ACHN (cell line): ENCODE data around the gene HMOX2.
A peak's percentile ranks its signal among the peaks of the same experiment; 100 is the strongest.

ENCODE experiments used
- DNase-seq: peaks from one replicate; pipeline ENCODE4 v3.0.0-alpha.2; 2015
- in situ Hi-C: cut with HindIII; loops from 2 replicates; pipeline ENCODE4 v1.10.0; 2017; ENCODE audit warnings: low sequenced_read_pairs, low pct_ligation_motif_present, low pct_unique_long_range_greater_than_20kb

HMOX2 gene

DNA sequence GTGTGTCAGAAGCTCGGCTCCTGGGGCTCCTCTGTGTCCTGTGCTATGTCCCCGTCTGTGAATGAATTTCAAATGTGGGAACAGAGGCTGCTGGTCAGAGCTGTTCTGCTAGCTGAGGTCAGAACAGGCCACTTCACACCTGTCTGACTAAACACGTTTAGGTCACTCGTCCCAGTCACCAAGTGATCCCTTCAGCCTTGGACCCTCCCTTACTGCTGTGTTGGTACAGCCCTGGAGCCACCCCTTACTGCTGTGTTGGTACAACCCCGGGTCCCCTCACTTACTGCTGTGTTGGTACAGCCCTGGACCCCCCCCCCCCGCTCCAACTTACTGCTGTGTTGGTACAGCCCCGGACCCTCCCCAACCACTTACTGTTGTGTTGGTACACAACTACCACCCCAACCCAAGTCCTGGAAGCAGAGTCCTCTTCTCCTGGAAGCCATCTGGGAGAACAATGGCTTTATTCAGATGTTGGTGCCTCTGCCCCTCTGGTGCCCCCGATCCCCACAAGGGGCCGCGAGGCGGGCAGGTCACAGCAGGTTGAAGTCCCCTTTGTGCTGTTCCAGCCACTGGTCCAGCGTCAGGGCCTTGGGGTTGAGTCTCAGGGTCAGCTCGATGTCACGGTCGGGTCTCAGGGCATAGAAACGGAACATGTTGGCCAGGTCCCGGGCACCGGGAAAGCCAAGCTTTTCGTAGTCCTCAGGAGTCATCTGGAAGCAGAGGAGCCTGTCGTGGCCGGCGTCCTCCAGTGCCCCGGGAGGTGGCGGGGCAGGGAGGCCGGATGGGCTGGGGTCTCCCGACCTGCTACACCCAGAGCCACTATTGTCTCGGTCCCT lies 14.7 kb upstream of the HMOX2 start:
- no peak for DNase-seq
- in situ Hi-C loops, result no loop called here

- in situ Hi-C loops, result no loop called here
- no peak for DNase-seq
These were observed 12.6 kb upstream of the HMOX2 start for GRCh38 chr16:4463522-4464163.

- no peak for DNase-seq
- in situ Hi-C loops, result no loop called here
These were observed 10.0 kb upstream of the HMOX2 start for GRCh38 chr16:4465977-4466779.

DNA sequence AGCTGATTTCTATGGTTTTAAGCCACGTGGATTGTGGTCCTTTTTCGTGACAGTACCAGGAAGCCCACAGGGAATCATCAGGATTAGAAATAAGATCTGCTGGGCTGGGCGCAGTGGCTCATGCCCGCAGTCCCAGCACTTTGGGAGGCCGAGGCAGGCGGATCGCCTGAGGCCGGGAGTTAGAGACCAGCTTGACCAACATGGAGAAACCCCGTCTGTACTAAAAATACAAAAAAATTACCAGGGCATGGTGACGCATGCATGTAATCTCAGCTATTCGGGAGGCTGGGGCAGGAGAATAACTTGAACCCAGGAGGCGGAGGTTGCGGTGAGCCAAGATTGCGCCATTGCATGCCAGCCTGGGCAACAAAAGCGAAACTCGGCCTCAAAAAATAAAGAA lies 8.3 kb upstream of the HMOX2 start:
- DNase-seq, result no peak
- in situ Hi-C loops, result no loop called here

DNA sequence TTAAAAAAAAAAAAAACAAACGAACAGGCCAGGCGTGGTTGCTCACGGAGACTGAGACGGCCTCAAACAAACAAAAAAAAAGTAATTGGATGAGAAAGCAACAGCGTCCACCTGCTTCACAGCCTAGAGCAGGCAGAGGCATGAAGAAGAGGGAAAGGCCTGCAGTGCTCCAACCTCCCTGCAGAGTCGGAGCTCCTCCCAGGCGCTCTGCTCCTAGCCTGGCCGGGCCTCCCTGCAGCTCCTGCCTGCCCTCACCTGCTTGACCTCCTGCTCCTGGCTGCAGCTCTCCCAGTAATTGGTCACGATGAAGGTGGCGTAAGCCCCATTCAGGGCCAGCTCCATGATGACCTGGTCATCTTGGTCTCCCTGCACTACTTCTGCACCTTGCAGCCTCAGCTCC lies 7.2 kb upstream of the HMOX2 start:
- DNase-seq, result no peak
- in situ Hi-C loops, result no loop called here

- no peak for DNase-seq
- in situ Hi-C loops, result no loop called here
These were observed 4.3 kb upstream of the HMOX2 start for GRCh38 chr16:4471869-4472268.

DNA sequence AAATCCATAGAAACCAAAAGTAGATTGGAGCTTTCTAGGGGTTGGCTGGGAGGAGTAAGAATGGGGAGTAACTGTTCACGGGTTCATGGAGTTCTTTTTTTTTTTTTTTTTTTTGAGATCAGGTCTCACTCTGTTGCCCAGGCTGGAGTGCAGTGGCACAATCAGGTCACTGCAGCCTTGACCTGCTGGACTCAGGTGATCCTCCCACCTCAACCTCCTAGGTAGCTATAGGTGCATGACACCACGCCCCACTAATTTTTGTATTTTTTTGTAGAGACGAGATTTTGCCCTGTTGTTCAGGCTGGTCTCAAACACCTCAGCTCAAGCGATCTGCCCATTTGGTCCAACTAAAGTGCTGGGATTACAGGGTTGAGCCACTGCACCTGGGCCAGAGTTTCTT lies 3.3 kb upstream of the HMOX2 start:
- in situ Hi-C loops, result no loop called here
- DNase-seq, result no peak

DNA sequence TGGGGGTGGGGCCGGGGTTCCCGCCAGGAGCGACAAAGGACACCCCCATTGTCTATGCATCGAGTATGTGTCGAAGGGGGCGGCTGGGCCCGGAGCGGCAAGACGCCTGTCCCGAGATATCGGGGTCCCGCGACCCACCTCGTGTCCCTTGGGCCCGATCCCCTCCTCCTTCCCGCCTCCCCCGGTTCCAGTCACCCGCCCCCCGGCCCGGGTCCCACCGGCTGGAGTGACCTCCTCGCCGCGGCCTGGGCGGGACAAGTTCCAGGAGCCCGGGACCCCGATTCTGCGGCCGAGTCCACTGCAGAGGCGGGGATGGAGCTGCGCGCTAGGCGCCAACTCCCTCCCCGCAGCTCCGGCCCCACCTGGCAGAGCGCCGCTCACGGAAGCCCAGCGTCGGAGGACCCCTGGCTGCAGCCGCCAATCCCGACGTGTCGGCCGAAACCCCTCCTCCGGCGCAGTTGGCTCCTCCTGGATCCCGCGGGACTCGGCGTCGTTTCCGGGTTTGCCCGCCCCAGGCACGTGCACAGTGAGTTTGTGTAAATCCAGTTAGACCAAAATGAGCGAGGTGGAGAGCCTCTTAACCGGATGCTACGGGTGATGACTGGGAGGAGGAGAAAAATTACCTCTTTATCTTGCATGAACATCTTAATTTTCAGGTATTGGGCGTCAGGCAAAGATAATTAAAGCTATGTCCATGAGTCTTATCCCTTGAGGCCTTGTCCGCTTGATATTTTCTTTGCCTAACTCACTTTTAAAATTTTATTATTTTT lies 1.8 kb upstream of the HMOX2 start, which contains the start of gene NMRAL1:
Gene NMRAL1, minus strand, starts transcription at position 434 of the 770 bp plus-strand sequence. CDS start 493 bp downstream, outside the sequence.
- peak; percentile 96 for DNase-seq
- in situ Hi-C loops, result no loop called here

GRCh38 chr16:4477966-4478365 lies 1.8 kb downstream of the HMOX2 start:
- in situ Hi-C loops, result no loop called here
- peak; percentile 75 for DNase-seq

DNA sequence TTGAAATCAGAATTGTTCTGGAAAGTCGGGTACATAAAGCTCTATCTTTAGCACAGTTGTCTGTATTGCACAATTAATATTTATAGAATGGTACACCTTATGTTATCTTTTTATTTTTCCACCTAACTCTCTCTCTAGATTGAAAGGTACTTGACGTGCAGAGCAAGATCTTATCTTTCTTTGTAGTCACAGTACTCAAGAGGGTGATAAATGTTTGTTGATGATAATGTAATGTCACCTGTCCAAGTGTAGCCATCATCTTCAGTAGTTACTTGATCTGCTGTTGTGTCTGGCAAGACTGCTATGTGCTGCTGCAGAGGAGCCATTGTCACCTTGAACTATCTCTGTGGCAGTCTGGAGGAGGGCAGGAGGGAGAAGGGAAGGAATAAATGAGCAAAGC lies 5.3 kb downstream of the HMOX2 start:
- in situ Hi-C loops, result no loop called here
- no peak for DNase-seq

GRCh38 chr16:4481963-4482362 lies 5.8 kb downstream of the HMOX2 start:
- DNase-seq, result no peak
- in situ Hi-C loops, result no loop called here

GRCh38 chr16:4486126-4486893 lies 10.1 kb downstream of the HMOX2 start:
- DNase-seq, result no peak
- in situ Hi-C loops, result no loop called here

DNA sequence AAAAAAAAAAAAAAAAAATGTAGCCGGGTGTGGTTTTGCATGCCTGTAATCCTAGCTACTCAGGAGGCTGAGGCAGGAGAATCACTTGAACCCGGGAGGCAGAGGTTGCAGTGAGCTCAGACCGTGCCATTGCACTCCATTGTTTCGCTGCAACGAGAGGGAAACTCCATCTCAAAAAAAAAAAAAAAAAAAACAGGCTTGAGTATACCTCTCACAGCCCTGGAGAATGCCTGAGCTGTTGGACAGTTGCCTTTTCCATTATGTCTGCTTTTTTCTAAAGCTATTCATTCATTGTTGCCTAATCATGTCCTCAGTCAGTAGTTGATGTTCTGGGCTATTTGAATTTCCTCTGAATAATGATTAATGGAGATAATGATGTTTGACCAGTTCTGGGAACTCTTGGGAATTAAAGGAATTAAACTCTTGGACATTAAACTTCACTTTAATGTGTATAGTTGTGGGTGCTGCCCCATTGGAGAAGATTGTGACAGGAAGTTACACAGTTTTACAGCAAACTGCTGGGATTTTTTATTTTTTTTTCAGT lies 11.8 kb downstream of the HMOX2 start:
- in situ Hi-C loops, result no loop called here
- DNase-seq, result peak; percentile 72

DNA sequence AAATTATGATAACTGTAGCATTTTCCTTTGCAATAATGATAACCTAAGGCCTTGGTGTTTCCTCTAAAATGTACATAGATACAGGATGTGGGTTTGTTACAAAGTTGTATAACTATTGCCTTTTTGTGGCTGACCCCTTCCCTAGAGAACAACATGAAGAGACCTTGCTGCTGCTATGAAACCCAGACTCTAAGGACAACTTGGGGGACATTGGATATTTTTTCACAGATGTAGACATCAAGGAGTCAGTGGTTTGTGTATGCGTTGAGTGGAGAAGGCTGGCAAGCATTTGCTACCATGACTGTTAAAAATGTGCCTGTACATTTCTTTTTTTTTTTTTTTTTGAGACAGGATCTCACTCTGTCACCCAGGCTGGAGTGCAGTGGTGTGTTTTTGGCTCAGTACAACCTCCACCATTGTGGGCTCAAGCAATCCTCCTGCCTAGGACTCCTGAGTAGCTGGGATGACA lies 12.3 kb downstream of the HMOX2 start:
- DNase-seq, result no peak
- in situ Hi-C loops, result no loop called here

DNA sequence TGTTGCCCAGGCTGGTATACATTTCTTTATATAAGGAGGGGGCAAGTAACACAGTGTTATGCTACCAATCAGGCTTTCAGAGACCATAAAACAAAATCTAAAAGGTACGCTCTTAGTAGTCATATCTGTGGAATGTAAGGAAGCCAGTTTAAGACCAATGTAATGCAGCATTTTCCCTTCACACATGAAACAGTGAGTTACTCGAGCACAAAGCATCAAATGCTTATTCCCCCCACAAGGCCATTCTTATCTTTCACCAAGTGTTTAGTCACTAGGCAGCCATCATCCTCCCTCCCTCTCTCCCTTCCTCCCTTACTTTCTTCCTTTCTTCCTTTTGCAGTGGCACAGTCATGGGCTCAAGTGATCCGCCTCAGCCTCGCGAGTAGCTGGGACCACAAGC lies 12.8 kb downstream of the HMOX2 start:
- in situ Hi-C loops, result no loop called here

DNA sequence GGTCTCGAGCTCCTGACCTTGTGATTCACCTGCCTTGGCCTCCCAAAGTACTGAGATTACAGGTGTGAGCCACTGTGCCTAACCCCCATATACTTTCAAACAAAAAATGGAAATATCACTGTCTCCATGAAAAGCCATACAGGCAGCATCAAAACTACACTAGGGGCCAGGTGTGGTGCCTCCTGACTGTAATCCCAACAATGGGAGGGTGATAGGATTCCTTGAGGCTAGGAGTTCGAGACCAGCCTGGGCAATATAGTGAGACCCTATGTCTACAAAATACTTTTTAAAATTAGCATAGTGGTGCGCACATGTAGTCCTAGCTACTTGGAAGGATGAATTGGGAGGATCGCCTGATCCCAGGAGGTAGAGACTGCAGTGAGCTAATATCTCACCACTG lies 15.7 kb downstream of the HMOX2 start:
- no peak for DNase-seq
- in situ Hi-C loops, result no loop called here

More for the DNA sequence above, 12.8 kb downstream of the HMOX2 start:
- peak; percentile 92 for DNase-seq

DNA sequence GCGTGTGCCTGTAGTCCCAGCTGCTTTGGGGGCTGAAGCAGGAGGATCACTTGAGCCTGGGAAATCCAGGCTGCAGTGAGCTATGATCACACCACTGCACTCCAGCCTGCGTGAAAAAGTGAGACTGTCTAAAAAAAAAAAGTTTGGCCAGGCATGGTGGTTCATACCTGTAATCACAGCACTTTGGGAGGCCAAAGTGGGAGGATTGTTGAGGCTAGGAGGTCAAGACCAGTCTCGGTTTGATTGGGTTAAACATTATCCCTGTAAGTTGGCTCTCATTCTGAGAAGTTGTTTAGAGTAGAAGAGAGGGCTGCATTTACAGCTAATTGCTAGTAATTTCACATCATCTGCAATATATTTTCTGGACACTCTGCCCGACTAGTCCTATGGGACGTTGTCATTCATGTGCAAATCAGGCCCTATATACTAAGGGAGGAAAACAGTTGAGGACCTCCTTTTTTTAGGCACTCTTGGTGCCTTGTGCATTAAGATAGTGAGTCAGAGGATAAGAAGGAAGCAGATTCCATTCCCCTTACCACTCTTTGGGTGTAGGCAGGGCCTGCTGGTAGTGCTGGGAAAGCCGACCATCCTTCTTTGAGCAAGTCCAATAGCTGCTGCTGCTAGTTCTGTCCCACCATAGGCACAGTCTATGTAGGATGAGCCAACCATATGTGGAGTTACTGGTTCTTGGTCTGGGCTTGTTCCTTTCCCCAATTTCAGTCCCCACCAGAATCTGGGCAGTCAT lies 18.7 kb downstream of the HMOX2 start:
- in situ Hi-C loops, result no loop called here
- peak; percentile 93 for DNase-seq
